ENCODE data around the gene TTLL11.

DNA sequence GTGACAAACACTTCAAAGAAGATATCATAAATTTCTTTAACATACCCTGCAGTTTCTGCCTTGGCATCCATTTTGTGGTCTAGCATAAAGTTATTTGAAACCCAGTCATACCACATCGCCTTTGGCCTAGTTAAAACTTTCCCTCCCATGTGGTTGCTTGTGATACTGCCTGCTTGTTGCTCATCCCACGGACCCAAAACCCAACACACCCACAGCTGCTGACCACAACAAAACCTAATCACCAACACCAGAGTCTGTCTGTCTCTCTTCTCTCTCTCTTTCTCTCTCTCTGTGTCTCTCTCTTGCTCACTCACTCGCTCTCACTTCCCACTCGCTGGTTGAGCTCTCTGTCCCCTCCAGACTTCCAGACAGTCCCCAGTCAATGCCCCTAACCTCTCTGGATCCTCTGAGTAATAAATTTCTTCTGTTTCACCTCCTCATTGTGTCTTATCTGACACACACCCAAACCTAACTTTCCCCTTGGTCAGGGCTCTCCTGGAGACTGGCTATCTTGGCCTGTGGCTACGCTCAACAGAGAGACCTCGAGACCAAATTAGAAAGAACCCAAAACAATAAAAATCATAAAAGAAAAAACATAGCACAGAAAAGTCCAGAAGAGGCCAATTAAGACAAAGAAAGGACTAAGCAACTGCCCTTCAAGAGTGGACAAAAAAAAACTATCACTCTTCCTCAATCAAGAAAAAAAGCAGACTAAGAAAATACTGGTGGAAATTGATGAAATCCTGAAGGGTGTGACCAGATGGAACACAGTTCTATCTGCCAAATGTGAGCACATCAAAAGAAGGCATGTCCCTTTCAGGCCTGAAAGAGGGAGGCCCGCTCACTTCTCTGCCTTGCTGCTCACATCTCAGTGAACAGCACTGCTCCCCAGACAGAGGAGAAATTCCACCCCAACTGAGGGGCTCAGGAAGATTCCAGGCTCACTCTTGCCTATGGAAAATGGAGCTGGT is 41.5 kb downstream of the TTLL11 start:
- TF ChIP-seq POLR2A (IDR thresholded peaks at IDR 0.05), result no peak
- TF ChIP-seq EP300 (IDR thresholded peaks at IDR 0.05), result no peak
- TF ChIP-seq, protein P1, sequence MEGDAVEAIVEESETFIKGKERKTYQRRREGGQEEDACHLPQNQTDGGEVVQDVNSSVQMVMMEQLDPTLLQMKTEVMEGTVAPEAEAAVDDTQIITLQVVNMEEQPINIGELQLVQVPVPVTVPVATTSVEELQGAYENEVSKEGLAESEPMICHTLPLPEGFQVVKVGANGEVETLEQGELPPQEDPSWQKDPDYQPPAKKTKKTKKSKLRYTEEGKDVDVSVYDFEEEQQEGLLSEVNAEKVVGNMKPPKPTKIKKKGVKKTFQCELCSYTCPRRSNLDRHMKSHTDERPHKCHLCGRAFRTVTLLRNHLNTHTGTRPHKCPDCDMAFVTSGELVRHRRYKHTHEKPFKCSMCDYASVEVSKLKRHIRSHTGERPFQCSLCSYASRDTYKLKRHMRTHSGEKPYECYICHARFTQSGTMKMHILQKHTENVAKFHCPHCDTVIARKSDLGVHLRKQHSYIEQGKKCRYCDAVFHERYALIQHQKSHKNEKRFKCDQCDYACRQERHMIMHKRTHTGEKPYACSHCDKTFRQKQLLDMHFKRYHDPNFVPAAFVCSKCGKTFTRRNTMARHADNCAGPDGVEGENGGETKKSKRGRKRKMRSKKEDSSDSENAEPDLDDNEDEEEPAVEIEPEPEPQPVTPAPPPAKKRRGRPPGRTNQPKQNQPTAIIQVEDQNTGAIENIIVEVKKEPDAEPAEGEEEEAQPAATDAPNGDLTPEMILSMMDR (IDR thresholded peaks at IDR 0.05), result no peak
- TF ChIP-seq POLR2AphosphoS5 (IDR thresholded peaks at IDR 0.05), result no peak

Measured in gastroesophageal sphincter (tissue), 3 donors.